GM12891 (cell line): Measurements from ENCODE around the gene OR1D5.

Experiments
- POLR2A ChIP-seq: IDR thresholded peaks from 2 replicates; pipeline ENCODE4 v1.6.1; 2011; ENCODE audit warnings: low read depth, low read length, control low read depth
- POLR2AphosphoS5 ChIP-seq: IDR thresholded peaks from 2 replicates; pipeline ENCODE4 v1.6.1; 2011; ENCODE audit warnings: low read depth, low read length, control low read depth
- TAF1 ChIP-seq: IDR thresholded peaks from 2 replicates; pipeline ENCODE4 v1.6.1; 2011; ENCODE audit warnings: low read depth, low read length, control low read depth

DNA sequence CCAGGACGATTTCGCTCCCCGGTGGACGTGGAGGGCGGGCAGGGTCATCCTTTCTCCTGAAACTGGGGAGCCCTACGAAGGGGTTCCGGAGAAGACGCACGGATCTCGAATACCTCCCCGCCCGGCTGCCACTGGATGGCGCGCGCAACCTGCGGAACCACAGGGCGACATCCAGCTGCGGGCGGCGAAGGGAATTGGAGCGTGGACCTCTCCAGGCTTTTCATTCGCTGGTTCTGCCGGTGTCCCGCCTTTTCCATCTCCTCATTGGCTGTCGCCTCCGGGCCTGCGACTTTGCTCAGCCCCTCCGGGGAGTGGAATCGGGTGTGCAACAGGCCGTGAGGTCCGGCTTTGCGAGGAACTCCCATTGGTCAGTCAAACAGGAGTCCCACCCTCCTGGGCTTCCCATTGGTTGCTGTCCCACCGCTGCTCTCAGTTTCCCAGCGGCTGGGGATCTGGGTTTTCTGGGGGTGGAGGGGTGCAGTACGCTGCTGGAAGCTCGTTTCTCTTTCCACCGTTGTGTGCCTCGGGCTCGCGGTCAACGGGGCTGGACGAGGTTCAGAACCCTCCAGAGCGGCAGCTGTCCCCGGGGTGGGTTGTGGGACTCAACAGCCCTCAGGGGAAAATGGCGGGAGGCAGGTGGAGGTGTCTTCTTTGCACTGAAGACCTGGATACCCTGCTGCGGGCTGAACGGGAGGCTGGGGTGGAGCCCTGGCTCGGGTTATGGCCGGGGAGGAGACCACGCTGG is 14.5 kb downstream of the OR1D5 start:
- TF ChIP-seq POLR2A (no peak), POLR2AphosphoS5 (no peak), TAF1 (no peak)
